ENCODE results near the gene SYT9. TPM values are rescaled to one million over a fixed set of nuclear protein-coding genes. Genes with fewer than 3 reads are reported as not detected.

The SYT9 gene
- 10 to 100 TPM in 1 of 8 experiments, 1 to 10 TPM in 4, under 1 TPM in 3; 0.09 to 23.0 (median 5.2) TPM for total RNA-seq

GRCh38 chr11:7251836-7252682, at the start of gene SYT9:
SYT9 (plus strand) TSS chr11:7251904; CDS start chr11:7252187, 283 bp downstream.
- ATAC-seq (replicated peaks in 6 of 8), result peak; percentile 89 to 93 (median 92)

DNA sequence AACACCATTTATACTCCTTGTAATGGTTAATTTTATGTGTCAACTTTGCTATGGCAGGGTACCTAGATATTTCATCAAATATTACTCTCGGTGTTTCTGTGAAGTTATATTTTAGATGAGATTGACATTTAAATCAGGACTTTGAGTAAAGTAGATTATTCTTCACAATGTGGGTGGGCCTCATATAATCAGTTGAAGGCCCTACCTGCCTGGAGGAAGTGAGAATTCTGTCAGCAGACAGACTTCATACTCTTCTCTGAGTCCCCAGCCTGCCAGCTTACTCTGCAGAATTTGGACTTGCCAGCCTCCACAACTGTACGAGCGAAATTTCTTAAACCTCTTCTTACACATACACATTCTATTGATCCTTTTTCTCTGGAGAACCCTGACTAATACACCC, 49.3 kb upstream of the SYT9 start:
- in situ Hi-C loops (cut with MboI; ENCODE audit: low pct_unique_long_range_greater_than_20kb in 2 of 9, low sequenced_read_pairs in 9 of 9, unreplicated experiment in 9 of 9), result no loop called here
- no peaks in the 10 kb centered on the region for H3K4me1 ChIP-seq (replicated peaks in 1 of 2)
- H3K4me3 ChIP-seq, result no peak overlapping the region
- ATAC-seq (replicated peaks in 6 of 8), result no peak
- WGBS, 10 experiments, result 11 to 100% (median 95%) methylated on average over 1 to 3 of the region's 3 CpGs; no CpG with 5 or more reads in 1 of the 10 experiments
- H3K27ac ChIP-seq, result no peak overlapping the region

More at GRCh38 chr11:7251836-7252682, at the start of gene SYT9:
- H3K4me1 ChIP-seq (replicated peaks in 1 of 2), result peaks cover 0 to 4% of the 10 kb centered on the region in 2 donors
- 0 to 20% (median 0%) methylated on average over 1 to 11 of the region's 84 CpGs; no CpG with 5 or more reads in 6 of the 10 experiments for WGBS, 10 experiments
- in situ Hi-C loops (cut with MboI; ENCODE audit: low pct_unique_long_range_greater_than_20kb in 2 of 9, low sequenced_read_pairs in 9 of 9, unreplicated experiment in 9 of 9), result loop anchor here in 1 of 9 experiments (25.0 kb wide), 1 partner anchor 185 kb away; no protein-coding TSS in a partner anchor
- H3K4me3 ChIP-seq, result peak within 1 kb of the TSS; percentile 63 to 86 (median 75)
- no peak within 1 kb of the TSS for H3K27ac ChIP-seq

DNA sequence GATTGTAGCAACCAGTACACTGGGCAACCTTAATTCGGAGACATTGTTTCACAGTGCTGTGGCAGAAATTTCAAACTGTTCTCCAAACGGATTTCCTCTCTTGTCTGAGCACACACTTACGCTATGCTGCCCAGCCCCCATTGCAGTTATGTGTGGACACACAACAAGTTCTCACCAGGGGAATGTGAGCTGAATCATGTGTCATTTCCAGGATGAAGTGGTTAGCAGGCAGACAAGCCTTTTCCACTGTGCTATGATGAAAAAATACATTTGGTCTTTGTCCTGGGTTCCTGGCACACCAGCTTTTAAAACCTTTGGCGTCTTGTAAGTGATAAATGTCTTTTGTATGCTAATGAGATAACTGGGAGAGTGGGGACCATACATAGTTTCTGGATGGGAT, 46.9 kb upstream of the SYT9 start:
- Histone ChIP-seq H3K4me1 (replicated peaks in 1 of 2) (no peaks in the 10 kb centered on the region), H3K27ac (no peak overlapping the region), H3K4me3 (no peak overlapping the region)
- in situ Hi-C loops (cut with MboI; ENCODE audit: low pct_unique_long_range_greater_than_20kb in 2 of 9, low sequenced_read_pairs in 9 of 9, unreplicated experiment in 9 of 9), result no loop called here
- 10 to 73% (median 63%) methylated on average over 2 to 4 of the region's 4 CpGs; no CpG with 5 or more reads in 3 of the 10 experiments for WGBS, 10 experiments
- ATAC-seq (replicated peaks in 6 of 8), result peak in 1 of 8 experiments; percentile 74

DNA sequence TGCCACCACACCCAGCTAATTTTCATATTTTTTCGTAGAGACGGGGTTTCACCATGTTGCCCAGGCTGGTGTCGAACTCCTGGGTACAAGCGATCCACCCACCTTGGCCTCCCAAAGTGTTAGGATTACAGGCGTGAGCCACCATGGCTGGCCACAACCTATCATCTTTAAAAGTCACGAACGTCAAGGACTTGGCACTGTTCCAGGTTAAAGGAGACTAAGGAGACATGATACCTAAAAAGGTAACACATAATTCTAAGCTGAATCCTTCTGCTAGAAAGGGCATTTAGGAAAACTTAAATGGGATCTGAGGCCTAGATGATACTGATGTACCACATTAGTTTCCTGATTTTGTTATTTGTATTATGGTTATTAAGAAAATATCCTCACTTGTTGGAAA, 43.3 kb upstream of the SYT9 start:
- Histone ChIP-seq H3K27ac (no peak overlapping the region), H3K4me3 (no peak overlapping the region), H3K4me1 (replicated peaks in 1 of 2) (no peaks in the 10 kb centered on the region)
- no peak for ATAC-seq (replicated peaks in 6 of 8)
- 40 to 98% (median 90%) methylated on average over 1 to 6 of the region's 7 CpGs; no CpG with 5 or more reads in 4 of the 10 experiments for WGBS, 10 experiments
- in situ Hi-C loops (cut with MboI; ENCODE audit: low pct_unique_long_range_greater_than_20kb in 2 of 9, low sequenced_read_pairs in 9 of 9, unreplicated experiment in 9 of 9), result no loop called here

DNA sequence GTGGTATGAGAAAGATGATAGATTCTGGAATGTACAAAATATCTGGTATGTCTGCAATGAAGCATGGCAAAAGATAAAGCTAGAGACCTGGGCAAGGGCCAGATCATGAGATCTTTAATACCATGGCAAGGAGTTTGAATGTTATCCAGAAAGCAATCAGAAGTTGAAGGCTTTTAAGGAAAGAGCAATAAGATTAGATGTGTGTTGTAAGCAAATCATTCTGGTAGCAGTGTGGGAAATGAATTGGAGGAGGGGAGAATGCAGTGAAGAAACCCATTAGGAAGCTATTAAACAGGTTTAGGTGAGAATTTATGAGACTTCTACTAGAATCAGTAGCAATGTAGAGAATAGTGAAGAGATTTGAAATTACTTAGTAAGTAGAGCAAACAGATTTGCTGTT, 32.2 kb upstream of the SYT9 start:
- in situ Hi-C loops (cut with MboI; ENCODE audit: low pct_unique_long_range_greater_than_20kb in 2 of 9, low sequenced_read_pairs in 9 of 9, unreplicated experiment in 9 of 9), result no loop called here
- H3K4me1 ChIP-seq (replicated peaks in 1 of 2), result peaks cover 0 to 6% of the 10 kb centered on the region in 2 donors
- ATAC-seq (replicated peaks in 6 of 8), result no peak

GRCh38 chr11:7220636-7221035, 31.1 kb upstream of the SYT9 start:
- 0 to 75% (median 34%) methylated on average over 1 to 3 of the region's 3 CpGs; no CpG with 5 or more reads in 2 of the 10 experiments for WGBS, 10 experiments
- no peak for ATAC-seq (replicated peaks in 6 of 8)
- Histone ChIP-seq H3K27ac (no peak overlapping the region), H3K4me1 (replicated peaks in 1 of 2) (peaks cover 0 to 6% of the 10 kb centered on the region in 2 donors), H3K4me3 (no peak overlapping the region)
- in situ Hi-C loops (cut with MboI; ENCODE audit: low pct_unique_long_range_greater_than_20kb in 2 of 9, low sequenced_read_pairs in 9 of 9, unreplicated experiment in 9 of 9), result no loop called here

More for the DNA sequence above, 32.2 kb upstream of the SYT9 start:
- Histone ChIP-seq H3K27ac (no peak overlapping the region), H3K4me3 (no peak overlapping the region)

- in situ Hi-C loops (cut with MboI; ENCODE audit: low pct_unique_long_range_greater_than_20kb in 2 of 9, low sequenced_read_pairs in 9 of 9, unreplicated experiment in 9 of 9), result no loop called here
- peak in 3 of 8 experiments; percentile 24 to 53 (median 29) for ATAC-seq (replicated peaks in 6 of 8)
- Histone ChIP-seq H3K4me1 (replicated peaks in 1 of 2) (peaks cover 0 to 6% of the 10 kb centered on the region in 2 donors), H3K4me3 (no peak overlapping the region), H3K27ac (no peak overlapping the region)
- 0 to 90% (median 36%) methylated on average over 2 to 4 of the region's 4 CpGs for WGBS, 10 experiments
Measured at GRCh38 chr11:7222619-7223018, 29.1 kb upstream of the SYT9 start.

DNA sequence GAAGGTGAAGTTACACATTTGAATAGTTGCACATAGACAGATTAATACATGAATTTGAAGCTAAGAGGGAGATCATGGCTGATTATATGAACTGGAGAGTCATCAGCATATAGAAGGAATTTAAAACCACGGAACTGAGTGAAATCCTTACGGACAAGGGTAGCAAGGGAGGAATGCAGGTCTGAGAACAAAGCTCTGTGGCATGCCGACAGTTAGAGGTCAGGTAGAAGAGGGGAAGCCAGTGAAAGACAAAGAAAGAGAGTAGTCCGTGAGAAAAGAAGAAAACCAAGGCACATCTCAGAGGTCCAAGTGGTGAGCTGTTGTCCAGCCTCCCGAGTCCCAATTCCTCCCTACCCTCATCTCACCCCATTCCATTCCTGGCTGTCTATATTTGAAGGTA, 11.8 kb upstream of the SYT9 start:
- Histone ChIP-seq H3K4me3 (no peak overlapping the region), H3K27ac (no peak overlapping the region), H3K4me1 (replicated peaks in 1 of 2) (no peaks in the 10 kb centered on the region)
- in situ Hi-C loops (cut with MboI; ENCODE audit: low pct_unique_long_range_greater_than_20kb in 2 of 9, low sequenced_read_pairs in 9 of 9, unreplicated experiment in 9 of 9), result no loop called here
- 0 to 80% (median 71%) methylated on average over 1 to 4 of the region's 5 CpGs; no CpG with 5 or more reads in 1 of the 10 experiments for WGBS, 10 experiments
- ATAC-seq (replicated peaks in 6 of 8), result no peak

GRCh38 chr11:7245341-7245740, 6.4 kb upstream of the SYT9 start:
- H3K4me3 ChIP-seq, result no peak overlapping the region
- in situ Hi-C loops (cut with MboI; ENCODE audit: low pct_unique_long_range_greater_than_20kb in 2 of 9, low sequenced_read_pairs in 9 of 9, unreplicated experiment in 9 of 9), result no loop called here
- no peak overlapping the region for H3K27ac ChIP-seq
- no peak for ATAC-seq (replicated peaks in 6 of 8)
- 28 to 100% (median 82%) methylated on average over 1 to 3 of the region's 3 CpGs; no CpG with 5 or more reads in 1 of the 10 experiments for WGBS, 10 experiments
- H3K4me1 ChIP-seq (replicated peaks in 1 of 2), result no peaks in the 10 kb centered on the region

DNA sequence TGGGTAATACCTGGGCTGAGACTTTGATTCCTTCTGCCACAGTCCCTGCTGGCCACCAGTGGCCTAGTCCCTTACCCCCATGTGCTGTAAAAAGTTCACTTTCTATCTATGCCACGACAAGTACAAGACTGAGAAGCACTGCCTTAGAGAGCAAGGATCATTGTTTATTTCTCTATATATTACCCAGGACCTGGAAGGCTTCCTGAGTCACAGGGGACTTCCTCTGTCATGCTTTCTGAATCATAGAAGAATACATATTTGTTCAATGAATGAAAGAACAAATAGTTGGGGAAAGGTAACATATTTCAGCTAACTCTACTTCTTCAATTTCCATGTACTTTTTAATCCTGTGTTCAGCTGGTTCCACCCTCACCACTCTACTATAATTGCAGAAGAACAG, 5.5 kb upstream of the SYT9 start:
- Histone ChIP-seq H3K4me1 (replicated peaks in 1 of 2) (no peaks in the 10 kb centered on the region), H3K27ac (no peak overlapping the region), H3K4me3 (no peak overlapping the region)
- ATAC-seq (replicated peaks in 6 of 8), result no peak
- in situ Hi-C loops (cut with MboI; ENCODE audit: low pct_unique_long_range_greater_than_20kb in 2 of 9, low sequenced_read_pairs in 9 of 9, unreplicated experiment in 9 of 9), result no loop called here
- WGBS, 10 experiments, result 0 to 100% (median 64%) methylated on average over 1 of the region's 1 CpG; no CpG with 5 or more reads in 1 of the 10 experiments

- in situ Hi-C loops (cut with MboI; ENCODE audit: low pct_unique_long_range_greater_than_20kb in 2 of 9, low sequenced_read_pairs in 9 of 9, unreplicated experiment in 9 of 9), result loop anchor here in 1 of 9 experiments (25.0 kb wide), 1 partner anchor 187 kb away; no protein-coding TSS in a partner anchor
- H3K4me3 ChIP-seq, result no peak overlapping the region
- ATAC-seq (replicated peaks in 6 of 8), result no peak
- WGBS, 10 experiments, result 12 to 100% (median 72%) methylated on average over 2 to 3 of the region's 3 CpGs
- no peak overlapping the region for H3K27ac ChIP-seq
- H3K4me1 ChIP-seq (replicated peaks in 1 of 2), result peaks cover 0 to 4% of the 10 kb centered on the region in 2 donors
Measured at GRCh38 chr11:7250166-7250565, 1.5 kb upstream of the SYT9 start.

DNA sequence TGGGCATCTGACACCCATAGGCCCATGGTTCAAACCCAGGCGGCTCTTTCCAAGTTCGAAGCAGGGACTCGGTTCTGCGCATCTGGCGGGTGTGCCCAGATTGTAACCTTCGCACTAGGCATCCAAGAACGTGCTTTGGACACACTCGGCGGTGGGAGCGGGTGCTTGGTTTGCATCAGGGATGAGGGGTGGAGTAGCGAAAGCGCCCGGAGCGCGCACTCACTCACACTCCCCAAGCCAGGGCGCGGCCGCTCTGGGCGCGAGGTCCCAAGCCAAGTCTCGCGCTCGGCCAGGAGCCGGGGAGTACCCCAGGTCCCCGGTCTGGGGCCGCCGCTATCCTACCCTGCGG, 243 bp upstream of the SYT9 start:
- no peak for ATAC-seq (replicated peaks in 6 of 8)
- WGBS, 10 experiments, result 0 to 20% (median 17%) methylated on average over 1 to 9 of the region's 28 CpGs; no CpG with 5 or more reads in 5 of the 10 experiments
- in situ Hi-C loops (cut with MboI; ENCODE audit: low pct_unique_long_range_greater_than_20kb in 2 of 9, low sequenced_read_pairs in 9 of 9, unreplicated experiment in 9 of 9), result loop anchor here in 1 of 9 experiments (25.0 kb wide), 1 partner anchor 186 kb away; no protein-coding TSS in a partner anchor
- peaks cover 0 to 4% of the 10 kb centered on the region in 2 donors for H3K4me1 ChIP-seq (replicated peaks in 1 of 2)
- H3K4me3 ChIP-seq, result peak overlapping the region; percentile 63 to 86 (median 75)
- H3K27ac ChIP-seq, result no peak overlapping the region

GRCh38 chr11:7252683-7253213, 1.0 kb downstream of the SYT9 start:
- Histone ChIP-seq H3K4me1 (replicated peaks in 1 of 2) (peaks cover 0 to 4% of the 10 kb centered on the region in 2 donors), H3K27ac (no peak overlapping the region), H3K4me3 (peak overlapping the region; percentile 63 to 86 (median 75))
- WGBS, 10 experiments, result 0 to 100% (median 31%) methylated on average over 1 to 3 of the region's 33 CpGs; no CpG with 5 or more reads in 3 of the 10 experiments
- in situ Hi-C loops (cut with MboI; ENCODE audit: low pct_unique_long_range_greater_than_20kb in 2 of 9, low sequenced_read_pairs in 9 of 9, unreplicated experiment in 9 of 9), result loop anchor here in 1 of 9 experiments (25.0 kb wide), 1 partner anchor 185 kb away; no protein-coding TSS in a partner anchor
- ATAC-seq (replicated peaks in 6 of 8), result peak in 5 of 8 experiments; percentile 6 to 17 (median 12)

Data from motor neuron (in vitro differentiated cells).